HepG2 (cell line): ENCODE data around the gene TF. TPM values are rescaled to one million over a fixed set of nuclear protein-coding genes. Genes with fewer than 3 reads are reported as not detected.
A peak's percentile ranks its signal among the peaks of the same experiment; 100 is the strongest.

Source experiments
- ATRX ChIP-seq: sonication (generic); formaldehyde crosslinking; IDR thresholded peaks from 2 replicates; pipeline ENCODE4 v1.4.0; 2020; ENCODE audit warnings: missing genetic modification reagents, borderline replicate concordance
- CCAR2 ChIP-seq: fragments of 200-400 bp; formaldehyde crosslinking; optimal IDR thresholded peaks from 2 replicates; pipeline ENCODE3; 2018; ENCODE audit warnings: low read depth, mild to moderate bottlenecking, low read length, moderate library complexity
- HNRNPL ChIP-seq: fragments of 200-400 bp; formaldehyde crosslinking; IDR thresholded peaks from 2 replicates; pipeline ENCODE4 v1.6.1; 2017; ENCODE audit warnings: mild to moderate bottlenecking, low read depth, low read length
- HOXA7 ChIP-seq: sonication (generic); formaldehyde crosslinking; IDR thresholded peaks from 2 replicates; pipeline ENCODE4 v1.8.1; 2022; ENCODE audit warnings: mild to moderate bottlenecking, missing genetic modification reagents, moderate library complexity
- HOXA9 ChIP-seq: sonication (generic); formaldehyde crosslinking; IDR thresholded peaks from 2 replicates; pipeline ENCODE4 v1.8.1; 2022; ENCODE audit warnings: missing genetic modification reagents, mild to moderate bottlenecking, moderate library complexity, borderline replicate concordance
- JARID2 ChIP-seq: sonication (generic); formaldehyde crosslinking; IDR thresholded peaks from 2 replicates; pipeline ENCODE4 v1.8.1; 2023; ENCODE audit warnings: missing genetic modification reagents, inconsistent platforms; ENCODE audit not compliant: insufficient replicate concordance
- LBX2 ChIP-seq: sonication (generic); formaldehyde crosslinking; IDR thresholded peaks from 2 replicates; pipeline ENCODE4 v1.5.0; 2020; ENCODE audit warnings: missing genetic modification reagents, mild to moderate bottlenecking, borderline replicate concordance
- MED1 ChIP-seq: sonication (generic); formaldehyde crosslinking; IDR thresholded peaks from 2 replicates; pipeline ENCODE4 v1.4.0; 2020; ENCODE audit warnings: missing genetic modification reagents
- MTF1 ChIP-seq: sonication (generic); formaldehyde crosslinking; IDR thresholded peaks from 2 replicates; pipeline ENCODE4 v1.5.0; 2020; ENCODE audit warnings: missing genetic modification reagents
- MYC ChIP-seq: sonication (generic); formaldehyde crosslinking; IDR thresholded peaks from 2 replicates; pipeline ENCODE4 v1.9.0; 2021; ENCODE audit warnings: missing genetic modification reagents, borderline replicate concordance
- POLR2AphosphoS5 ChIP-seq: IDR thresholded peaks from 2 replicates; pipeline ENCODE4 v1.6.1; 2012; ENCODE audit warnings: low read depth, low read length
- PREB ChIP-seq: sonication (generic); formaldehyde crosslinking; IDR thresholded peaks from 2 replicates; pipeline ENCODE4 v1.4.0; 2020; ENCODE audit warnings: missing genetic modification reagents
- RARG ChIP-seq: sonication (generic); formaldehyde crosslinking; IDR thresholded peaks from 2 replicates; pipeline ENCODE4 v1.4.0; 2020; ENCODE audit warnings: low read depth, mild to moderate bottlenecking, missing genetic modification reagents
- TCF7 ChIP-seq: sonication (generic); IDR thresholded peaks from 2 replicates; pipeline ENCODE4 v1.6.1; 2016; ENCODE audit warnings: antibody characterized with exemption, low read depth
- ZKSCAN8 ChIP-seq: IDR thresholded peaks from 2 replicates; pipeline ENCODE4 v1.6.1; 2016; ENCODE audit warnings: borderline replicate concordance, missing genetic modification reagents, missing compliant biosample characterization
- ZNF10 ChIP-seq: sonication (generic); formaldehyde crosslinking; IDR thresholded peaks from 2 replicates; pipeline ENCODE4 v1.4.0; 2020; ENCODE audit warnings: mild to moderate bottlenecking, low read depth, missing genetic modification reagents, borderline replicate concordance
- ZNF143 ChIP-seq: sonication (generic); formaldehyde crosslinking; IDR thresholded peaks from 2 replicates; pipeline ENCODE4 v1.4.0; 2020; ENCODE audit warnings: missing genetic modification reagents
- ZNF362 ChIP-seq: sonication (generic); formaldehyde crosslinking; IDR thresholded peaks from 2 replicates; pipeline ENCODE4 v1.4.0; 2020; ENCODE audit warnings: missing genetic modification reagents, mild to moderate bottlenecking, borderline replicate concordance
- ZNF44 ChIP-seq: sonication (generic); formaldehyde crosslinking; IDR thresholded peaks from 2 replicates; pipeline ENCODE4 v1.5.1; 2020; ENCODE audit warnings: mild to moderate bottlenecking, missing genetic modification reagents
- ZNF549 ChIP-seq: sonication (generic); formaldehyde crosslinking; IDR thresholded peaks from 2 replicates; pipeline ENCODE4 v1.5.0; 2020; ENCODE audit warnings: missing genetic modification reagents
- ZNF550 ChIP-seq: sonication (generic); formaldehyde crosslinking; IDR thresholded peaks from 2 replicates; pipeline ENCODE4 v1.4.0; 2020; ENCODE audit warnings: mild to moderate bottlenecking, missing genetic modification reagents, borderline replicate concordance
- ZNF562 ChIP-seq: sonication (generic); formaldehyde crosslinking; IDR thresholded peaks from 2 replicates; pipeline ENCODE4 v1.8.0; 2022; ENCODE audit warnings: missing genetic modification reagents, borderline replicate concordance
- ZNF569 ChIP-seq: sonication (generic); formaldehyde crosslinking; IDR thresholded peaks from 2 replicates; pipeline ENCODE4 v1.5.0; 2020; ENCODE audit warnings: mild to moderate bottlenecking, missing genetic modification reagents, moderate library complexity, borderline replicate concordance
- ZNF572 ChIP-seq: sonication (generic); formaldehyde crosslinking; IDR thresholded peaks from 2 replicates; pipeline ENCODE4 v1.5.1; 2020; ENCODE audit warnings: mild to moderate bottlenecking, missing genetic modification reagents
- ZNF577 ChIP-seq: sonication (generic); formaldehyde crosslinking; IDR thresholded peaks from 2 replicates; pipeline ENCODE4 v1.4.0; 2020; ENCODE audit warnings: mild to moderate bottlenecking, low read depth, missing genetic modification reagents, borderline replicate concordance
- ZNF607 ChIP-seq: sonication (generic); formaldehyde crosslinking; IDR thresholded peaks from 2 replicates; pipeline ENCODE4 v1.5.1; 2020; ENCODE audit warnings: missing genetic modification reagents, mild to moderate bottlenecking, borderline replicate concordance
- ZNF740 ChIP-seq: sonication (generic); formaldehyde crosslinking; IDR thresholded peaks from 2 replicates; pipeline ENCODE4 v1.4.0; 2020; ENCODE audit warnings: missing genetic modification reagents
- ZNF781 ChIP-seq: sonication (generic); formaldehyde crosslinking; IDR thresholded peaks from 2 replicates; pipeline ENCODE4 v1.5.1; 2020; ENCODE audit warnings: borderline replicate concordance, mild to moderate bottlenecking, missing genetic modification reagents; ENCODE audit errors: not compliant biosample characterization
- ZSCAN21 ChIP-seq: sonication (generic); formaldehyde crosslinking; IDR thresholded peaks from 2 replicates; pipeline ENCODE4 v1.8.0; 2022; ENCODE audit warnings: mild to moderate bottlenecking, missing genetic modification reagents, moderate library complexity, borderline replicate concordance
- polyA plus RNA-seq, 8 experiments: library from polyadenylated mRNA; depleted of rRNA in 3 of 8; stranded (reverse) in 7 of 8; unstranded in 1 of 8; fragments of >200 nt; fragmentation: Illumina TruSeq in 4 of 8; extraction: Trizol in 4 of 8; gene quantifications; 2 replicates each; pipeline versions ENCODE4 v1.2.1 to v1.2.3, GENCODE V29; 2011 to 2016; ENCODE audit warnings: low read depth in 4 of 8, missing spikeins in 1 of 8, mixed read lengths in 1 of 8; ENCODE audit not compliant: insufficient read depth in 1 of 8
- total RNA-seq, 5 experiments: library from RNA; depleted of rRNA; stranded (reverse); fragments of >200 nt; fragmentation: Illumina TruSeq; extraction: Trizol; gene quantifications; 2 replicates each; pipeline ENCODE4 v1.2.3, GENCODE V29; 2016; ENCODE audit warnings: low read depth in 1 of 5

Gene TF
- total and polyA plus RNA-seq, 2 of the 13 experiments (the other 11 are each of a cell fraction or from before 2014, with no cell fraction given) = 10,074 to 11,821 TPM

- TF ChIP-seq ZNF577 (CRISPR knock-in tag) = no peak
- no peak for TF ChIP-seq ZNF143 (CRISPR knock-in tag)
- no peak for TF ChIP-seq ZNF562 (CRISPR knock-in tag)
- TF ChIP-seq ZSCAN21 = no peak
- TF ChIP-seq HOXA9 (CRISPR knock-in tag) = no peak
- TF ChIP-seq HOXA7 = no peak
- peak; percentile 62; the same call in 1 of the 2 replicates for TF ChIP-seq ZNF362 (CRISPR knock-in tag)
- no peak for TF ChIP-seq ZNF550
- peak; percentile 53 for TF ChIP-seq ZNF781 (CRISPR knock-in tag)
- TF ChIP-seq RARG (CRISPR knock-in tag) = no peak
- TF ChIP-seq HNRNPL = no peak
- TF ChIP-seq TCF7 = no peak
- no peak for TF ChIP-seq MYC
- no peak for TF ChIP-seq ZNF44 (CRISPR knock-in tag)
- TF ChIP-seq ZNF569 (CRISPR knock-in tag) = no peak
- no peak for TF ChIP-seq ZNF572 (CRISPR knock-in tag)
- TF ChIP-seq JARID2 = no peak
- no peak for TF ChIP-seq MTF1 (CRISPR knock-in tag)
- no peak for TF ChIP-seq CCAR2
- TF ChIP-seq MED1 (CRISPR knock-in tag) = no peak; the same call in 1 of the 2 replicates
- no peak for TF ChIP-seq ZNF607 (CRISPR knock-in tag)
- TF ChIP-seq PREB (CRISPR knock-in tag) = no peak
- TF ChIP-seq ZNF549 (CRISPR knock-in tag) = no peak
- no peak for TF ChIP-seq ZNF740 (CRISPR knock-in tag)
- TF ChIP-seq ZNF10 (CRISPR knock-in tag) = no peak
- TF ChIP-seq LBX2 (CRISPR knock-in tag) = no peak
- no peak for TF ChIP-seq ATRX (CRISPR knock-in tag)
- TF ChIP-seq ZKSCAN8 (CRISPR knock-in tag) = no peak
- TF ChIP-seq POLR2AphosphoS5 = peak; percentile 40; the same call in 1 of the 2 replicates
These were observed 1.9 kb downstream of the TF start (continued) for GRCh38 chr3:133747907-133748639.
